ENCODE data around the gene UBE3B. TPM values are rescaled to one million over a fixed set of nuclear protein-coding genes. Genes with fewer than 3 reads are reported as not detected.

The UBE3B gene
- total RNA-seq, 4 donors from 2014 or later, result 42.7 to 49.9 (median 46.3) TPM

DNA sequence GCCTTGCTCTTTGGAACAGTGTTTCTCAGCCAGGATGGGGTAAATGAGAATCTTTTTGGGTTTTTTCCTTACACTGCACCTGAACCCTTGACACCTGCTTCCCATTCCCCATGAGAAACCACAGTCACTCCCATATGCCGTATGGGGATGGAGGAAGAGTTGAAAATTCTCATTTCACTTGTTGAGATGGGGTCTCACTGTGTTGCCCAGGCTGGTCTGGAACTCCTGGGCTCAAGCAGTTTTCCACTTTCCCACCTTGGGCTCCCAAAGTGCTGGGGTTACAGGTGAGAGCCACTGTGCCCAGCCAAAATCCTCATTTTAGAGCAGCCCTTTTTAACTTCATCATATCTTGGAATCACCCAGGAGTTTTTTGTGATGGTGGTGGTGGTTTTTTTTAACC, 99.9 kb downstream of the UBE3B start:
- intact Hi-C loops (cut with DNase I; ENCODE audit: low total_unique reads), result no loop called here
- H3K4me3 ChIP-seq (ENCODE audit: low read depth, poor library complexity, severe bottlenecking), result no peak overlapping the region

DNA sequence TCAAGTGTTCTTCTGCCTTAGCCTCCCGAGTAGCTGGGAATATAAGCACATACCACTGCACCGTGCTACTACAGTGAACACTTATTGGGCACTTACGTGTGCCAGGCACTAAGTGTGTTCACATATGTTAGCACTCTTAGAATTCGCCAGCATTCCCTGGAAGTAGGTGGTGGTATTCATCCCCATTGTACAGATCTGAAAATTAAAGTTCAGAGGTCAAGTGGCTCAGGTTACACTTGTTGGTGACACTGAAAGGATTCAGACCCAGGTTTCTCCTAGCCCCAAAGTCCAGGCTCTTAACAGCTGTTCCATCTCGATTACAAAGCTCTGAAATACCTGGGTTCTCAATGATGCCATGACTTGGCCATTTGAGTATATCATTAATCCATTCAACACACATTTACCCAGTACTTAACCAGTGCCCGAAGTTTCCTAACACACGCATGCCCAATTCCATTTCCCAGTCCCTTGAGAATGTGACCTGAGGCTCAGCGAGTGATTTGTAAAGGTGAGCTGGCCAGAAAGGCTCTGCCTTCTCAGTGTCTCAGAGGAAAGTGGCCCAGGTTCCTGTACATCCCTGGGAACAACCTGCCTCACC, 101.0 kb downstream of the UBE3B start:
- 84 to 90% methylated on average over 8 of the region's 8 CpGs for WGBS, 2 donors
- TF ChIP-seq, protein P1, sequence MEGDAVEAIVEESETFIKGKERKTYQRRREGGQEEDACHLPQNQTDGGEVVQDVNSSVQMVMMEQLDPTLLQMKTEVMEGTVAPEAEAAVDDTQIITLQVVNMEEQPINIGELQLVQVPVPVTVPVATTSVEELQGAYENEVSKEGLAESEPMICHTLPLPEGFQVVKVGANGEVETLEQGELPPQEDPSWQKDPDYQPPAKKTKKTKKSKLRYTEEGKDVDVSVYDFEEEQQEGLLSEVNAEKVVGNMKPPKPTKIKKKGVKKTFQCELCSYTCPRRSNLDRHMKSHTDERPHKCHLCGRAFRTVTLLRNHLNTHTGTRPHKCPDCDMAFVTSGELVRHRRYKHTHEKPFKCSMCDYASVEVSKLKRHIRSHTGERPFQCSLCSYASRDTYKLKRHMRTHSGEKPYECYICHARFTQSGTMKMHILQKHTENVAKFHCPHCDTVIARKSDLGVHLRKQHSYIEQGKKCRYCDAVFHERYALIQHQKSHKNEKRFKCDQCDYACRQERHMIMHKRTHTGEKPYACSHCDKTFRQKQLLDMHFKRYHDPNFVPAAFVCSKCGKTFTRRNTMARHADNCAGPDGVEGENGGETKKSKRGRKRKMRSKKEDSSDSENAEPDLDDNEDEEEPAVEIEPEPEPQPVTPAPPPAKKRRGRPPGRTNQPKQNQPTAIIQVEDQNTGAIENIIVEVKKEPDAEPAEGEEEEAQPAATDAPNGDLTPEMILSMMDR (IDR thresholded peaks at IDR 0.05), result no peak
- TF ChIP-seq POLR2A (IDR thresholded peaks at IDR 0.05), result no peak
- H3K4me3 ChIP-seq (ENCODE audit: low read depth, poor library complexity, severe bottlenecking), result no peak overlapping the region
- DNase-seq (ENCODE audit: low spot score in 2 of 2), result no peak
- intact Hi-C loops (cut with DNase I; ENCODE audit: low total_unique reads), result no loop called here

More for the DNA sequence above, 99.9 kb downstream of the UBE3B start:
- WGBS, 2 donors, result 89 to 93% methylated on average over 1 of the region's 1 CpG
- no peak for DNase-seq (ENCODE audit: low spot score in 2 of 2)
- TF ChIP-seq POLR2A (IDR thresholded peaks at IDR 0.05), result no peak
- TF ChIP-seq, protein P1 (IDR thresholded peaks at IDR 0.05), result no peak

DNA sequence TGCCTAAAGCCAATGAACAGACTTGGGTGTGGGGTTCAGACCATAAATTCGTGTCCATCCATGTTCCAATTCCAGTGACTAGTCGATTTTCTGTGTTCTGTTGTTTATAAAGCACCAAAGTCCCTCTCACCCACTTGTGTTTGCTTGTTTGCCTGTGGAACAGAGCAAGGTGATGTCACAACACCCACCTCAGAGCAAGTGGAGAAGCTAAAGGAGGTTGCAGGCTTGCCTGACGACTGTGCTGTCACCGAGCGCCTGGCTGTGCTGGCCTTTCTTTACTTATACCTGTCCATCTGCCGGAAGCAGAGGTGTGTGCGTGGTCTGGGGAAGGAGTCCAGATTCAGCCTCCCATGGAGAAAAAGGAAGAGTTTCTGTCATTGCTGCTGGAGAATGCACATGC, 102.2 kb downstream of the UBE3B start:
- intact Hi-C loops (cut with DNase I; ENCODE audit: low total_unique reads), result no loop called here

DNA sequence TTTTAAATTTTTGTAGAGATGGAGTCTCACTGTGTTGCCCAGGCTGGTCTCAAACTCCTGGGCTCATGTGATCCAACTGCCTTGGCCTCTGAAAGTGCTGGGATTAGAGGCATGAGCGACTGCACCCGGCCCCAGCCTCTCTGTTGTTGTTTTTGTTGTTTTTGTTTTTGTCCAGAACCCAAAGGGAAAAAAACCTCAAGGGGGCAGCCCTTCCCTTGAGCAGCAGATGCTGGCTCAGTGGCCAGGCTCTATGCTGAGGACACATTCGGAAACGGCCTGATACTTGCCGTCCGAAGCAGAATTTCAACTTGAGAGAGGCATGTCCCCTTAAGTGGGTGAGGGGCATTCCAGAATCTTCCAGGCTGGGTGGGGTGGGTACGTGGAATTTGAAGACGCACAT, 102.8 kb downstream of the UBE3B start:
- TF ChIP-seq, protein P1 (IDR thresholded peaks at IDR 0.05), result no peak
- TF ChIP-seq POLR2A (IDR thresholded peaks at IDR 0.05), result no peak
- DNase-seq (ENCODE audit: low spot score in 2 of 2), result no peak
- no peak overlapping the region for H3K4me3 ChIP-seq (ENCODE audit: low read depth, poor library complexity, severe bottlenecking)
- 84 to 87% methylated on average over 8 of the region's 8 CpGs for WGBS, 2 donors
- intact Hi-C loops (cut with DNase I; ENCODE audit: low total_unique reads), result no loop called here

More for the DNA sequence above, 102.2 kb downstream of the UBE3B start:
- H3K4me3 ChIP-seq (ENCODE audit: low read depth, poor library complexity, severe bottlenecking), result no peak overlapping the region
- DNase-seq (ENCODE audit: low spot score in 2 of 2), result no peak
- WGBS, 2 donors, result 88 to 92% methylated on average over 7 of the region's 7 CpGs
- TF ChIP-seq POLR2A (IDR thresholded peaks at IDR 0.05), result no peak
- TF ChIP-seq, protein P1 (IDR thresholded peaks at IDR 0.05), result no peak

DNA sequence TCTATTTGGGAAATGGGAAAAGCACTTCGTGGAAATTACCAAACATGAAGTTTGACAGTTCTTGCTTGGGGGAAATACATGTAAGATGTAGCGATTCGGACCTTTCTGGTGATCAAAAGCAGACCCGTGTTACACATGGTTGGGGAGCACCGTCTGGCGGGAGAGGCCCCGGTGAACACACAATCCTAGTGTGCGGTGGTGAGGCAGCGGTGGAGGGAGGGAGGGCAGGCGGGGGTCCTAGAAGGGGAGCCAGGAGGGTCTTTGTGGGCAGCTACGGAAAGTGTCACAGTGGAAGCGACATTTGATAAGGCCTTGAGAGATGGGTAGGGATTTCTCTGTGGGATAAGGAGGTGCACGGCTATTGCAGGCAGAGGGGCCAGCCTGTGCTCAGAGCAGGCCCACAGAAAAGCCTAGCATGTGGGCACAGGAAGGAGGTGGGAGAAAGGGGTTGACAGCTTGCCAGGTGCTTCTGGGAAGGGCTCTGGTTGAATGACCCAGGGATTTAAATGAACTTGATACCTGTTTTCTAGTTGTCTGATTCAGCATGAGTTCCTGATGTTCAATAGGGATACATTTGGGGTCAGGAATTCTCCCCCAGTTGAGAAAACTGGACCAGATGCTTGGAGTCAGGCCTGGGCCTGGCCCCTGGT, 103.4 kb downstream of the UBE3B start:
- 88 to 93% methylated on average over 13 of the region's 13 CpGs for WGBS, 2 donors
- intact Hi-C loops (cut with DNase I; ENCODE audit: low total_unique reads), result no loop called here
- no peak overlapping the region for H3K4me3 ChIP-seq (ENCODE audit: low read depth, poor library complexity, severe bottlenecking)
- no peak for DNase-seq (ENCODE audit: low spot score in 2 of 2)
- TF ChIP-seq, protein P1 (IDR thresholded peaks at IDR 0.05), result no peak
- TF ChIP-seq POLR2A (IDR thresholded peaks at IDR 0.05), result no peak

All from lower leg skin (tissue), 4 donors.